Ovary (tissue), 3 donors: Measurements from ENCODE around the gene SIRT5.

Source experiments
- POLR2A ChIP-seq: fragments of 450-650 bp; IDR thresholded peaks from one replicate; pipeline ENCODE4 v1.6.1; 2017; ENCODE audit warnings: antibody characterized with exemption, mild to moderate bottlenecking, moderate library complexity
- TF ChIP-seq, protein P1 (sequence below), 3 donors: fragments of 450-650 bp in 2 of 3; fragments of 200-600 bp in 1 of 3; IDR thresholded peaks; one replicate each; pipeline versions ENCODE4 v1.5.1 to v1.8.0; 2016 to 2022; ENCODE audit warnings: antibody characterized with exemption in 3 of 3, mild to moderate bottlenecking in 1 of 3
- donor health status: DM: no; HTN: no; CAD: no.

DNA sequence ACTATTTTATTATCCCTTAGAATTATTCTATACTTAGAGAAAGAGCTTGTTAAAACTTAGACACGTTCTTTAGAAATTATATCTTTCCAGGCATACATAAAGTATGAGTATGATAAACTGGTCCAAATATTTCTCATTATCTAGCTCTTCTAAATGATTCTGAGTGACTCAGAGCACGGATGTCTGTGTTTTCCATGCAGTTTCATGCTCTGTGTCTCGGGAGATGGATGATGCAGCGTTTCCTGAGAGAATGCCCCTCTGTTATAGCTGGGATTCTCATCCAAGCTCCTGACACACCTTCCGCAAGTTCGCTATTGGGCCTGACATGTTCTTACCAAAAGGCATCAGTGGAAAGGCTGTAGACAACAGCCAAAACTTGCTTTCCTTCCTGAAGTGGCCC lies 19.3 kb downstream of the SIRT5 start:
- TF ChIP-seq, protein P1, sequence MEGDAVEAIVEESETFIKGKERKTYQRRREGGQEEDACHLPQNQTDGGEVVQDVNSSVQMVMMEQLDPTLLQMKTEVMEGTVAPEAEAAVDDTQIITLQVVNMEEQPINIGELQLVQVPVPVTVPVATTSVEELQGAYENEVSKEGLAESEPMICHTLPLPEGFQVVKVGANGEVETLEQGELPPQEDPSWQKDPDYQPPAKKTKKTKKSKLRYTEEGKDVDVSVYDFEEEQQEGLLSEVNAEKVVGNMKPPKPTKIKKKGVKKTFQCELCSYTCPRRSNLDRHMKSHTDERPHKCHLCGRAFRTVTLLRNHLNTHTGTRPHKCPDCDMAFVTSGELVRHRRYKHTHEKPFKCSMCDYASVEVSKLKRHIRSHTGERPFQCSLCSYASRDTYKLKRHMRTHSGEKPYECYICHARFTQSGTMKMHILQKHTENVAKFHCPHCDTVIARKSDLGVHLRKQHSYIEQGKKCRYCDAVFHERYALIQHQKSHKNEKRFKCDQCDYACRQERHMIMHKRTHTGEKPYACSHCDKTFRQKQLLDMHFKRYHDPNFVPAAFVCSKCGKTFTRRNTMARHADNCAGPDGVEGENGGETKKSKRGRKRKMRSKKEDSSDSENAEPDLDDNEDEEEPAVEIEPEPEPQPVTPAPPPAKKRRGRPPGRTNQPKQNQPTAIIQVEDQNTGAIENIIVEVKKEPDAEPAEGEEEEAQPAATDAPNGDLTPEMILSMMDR (IDR thresholded peaks at IDR 0.05) = no peak
- no peak for TF ChIP-seq POLR2A
